Measurements from ENCODE around the gene GDF10.

The GDF10 gene

GRCh38 chr10:47288236-47288635 is 11.8 kb upstream of the GDF10 start:
- TF ChIP-seq CTCF (conservative IDR thresholded peaks at IDR 0.05): no peak
- H3K27ac ChIP-seq: no peak overlapping the region

GRCh38 chr10:47288916-47289495 is 11.0 kb upstream of the GDF10 start:
- no peak overlapping the region for H3K27ac ChIP-seq
- TF ChIP-seq CTCF (conservative IDR thresholded peaks at IDR 0.05): no peak

- H3K27ac ChIP-seq: no peak overlapping the region
- TF ChIP-seq CTCF (conservative IDR thresholded peaks at IDR 0.05): no peak
Observed at GRCh38 chr10:47289921-47290320, 10.1 kb upstream of the GDF10 start.

GRCh38 chr10:47290338-47290737 is 9.7 kb upstream of the GDF10 start:
- TF ChIP-seq CTCF (conservative IDR thresholded peaks at IDR 0.05): no peak
- H3K27ac ChIP-seq: no peak overlapping the region

GRCh38 chr10:47291682-47292081 is 8.3 kb upstream of the GDF10 start:
- no peak overlapping the region for H3K27ac ChIP-seq
- no peak for TF ChIP-seq CTCF (conservative IDR thresholded peaks at IDR 0.05)

GRCh38 chr10:47294057-47294456 is 5.9 kb upstream of the GDF10 start:
- no peak overlapping the region for H3K27ac ChIP-seq
- no peak for TF ChIP-seq CTCF (conservative IDR thresholded peaks at IDR 0.05)

GRCh38 chr10:47294501-47294900 is 5.5 kb upstream of the GDF10 start:
- H3K27ac ChIP-seq: no peak overlapping the region
- no peak for TF ChIP-seq CTCF (conservative IDR thresholded peaks at IDR 0.05)

Data from VCaP (cell line).